Stimulated activated CD8-positive, alpha-beta memory T cell treated with anti-CD3 and anti-CD28 coated beads, Interleukin-12 subunit alpha, Interleukin-12 subunit beta, amount 100 ng/mL, for 1 hour (primary cell): ENCODE data around the gene PARD6G.
"Not testable (repeated sequence)": the region's sequence is repeated elsewhere in the genome, so short reads cannot be mapped to it uniquely, and the experiment has no call there.

Experiments used
- DNase-seq: peaks from one replicate; pipeline ENCODE4 v3.0.0-alpha.2; 2020; ENCODE audit warnings: low read depth

PARD6G gene

GRCh38 chr18:80247393-80247841, at the start of gene PARD6G:
TSS of gene PARD6G (minus strand) at chr18:80247514. CDS start at chr18:80247348, 166 bp downstream.
- DNase-seq, result peak; percentile 45

GRCh38 chr18:80262241-80263033, 15.1 kb upstream of the PARD6G start:
- DNase-seq, result not testable (repeated sequence)

GRCh38 chr18:80259610-80260009, 12.3 kb upstream of the PARD6G start:
- DNase-seq, result no peak

- no peak for DNase-seq
Observed at GRCh38 chr18:80258640-80259039, 11.3 kb upstream of the PARD6G start.

GRCh38 chr18:80257579-80258543, 10.5 kb upstream of the PARD6G start:
- DNase-seq, result peak; percentile 28

GRCh38 chr18:80254971-80255500, 7.7 kb upstream of the PARD6G start:
- no peak for DNase-seq

GRCh38 chr18:80253871-80254492, 6.7 kb upstream of the PARD6G start:
- DNase-seq, result no peak

GRCh38 chr18:80253236-80253635, 5.9 kb upstream of the PARD6G start:
- DNase-seq, result no peak

- no peak for DNase-seq
Observed at GRCh38 chr18:80252136-80252535, 4.8 kb upstream of the PARD6G start.

GRCh38 chr18:80251700-80252099, 4.4 kb upstream of the PARD6G start:
- DNase-seq, result no peak

- DNase-seq, result no peak
Observed at GRCh38 chr18:80250740-80251364, 3.5 kb upstream of the PARD6G start.

GRCh38 chr18:80249217-80250093, 2.1 kb upstream of the PARD6G start:
- DNase-seq, result no peak

GRCh38 chr18:80246445-80247392, 595 bp downstream of the PARD6G start:
- DNase-seq, result no peak

GRCh38 chr18:80245781-80246444, 1.4 kb downstream of the PARD6G start:
- DNase-seq, result no peak

- no peak for DNase-seq
Observed at GRCh38 chr18:80244956-80245730, 2.2 kb downstream of the PARD6G start.

- no peak for DNase-seq
Observed at GRCh38 chr18:80244167-80244566, 3.1 kb downstream of the PARD6G start.

GRCh38 chr18:80243204-80243603, 4.1 kb downstream of the PARD6G start:
- no peak for DNase-seq
